KBM-7 (cell line): Measurements from ENCODE around the gene ALG6.
"Not testable (repeated sequence)": the region's sequence is repeated elsewhere in the genome, so short reads cannot be mapped to it uniquely, and the experiment has no call there.

ENCODE experiments used
- DNase-seq: peaks from one replicate; pipeline ENCODE4 v3.0.0-alpha.2; 2015
- in situ Hi-C: fragments of 300-500 bp; cut with MboI; formaldehyde crosslinking; loops from 2 replicates; pipeline ENCODE4 v1.14.3; 2020; ENCODE audit warnings: low sequenced_read_pairs, low pct_unique_long_range_greater_than_20kb, mixed read lengths

ALG6 gene

DNA sequence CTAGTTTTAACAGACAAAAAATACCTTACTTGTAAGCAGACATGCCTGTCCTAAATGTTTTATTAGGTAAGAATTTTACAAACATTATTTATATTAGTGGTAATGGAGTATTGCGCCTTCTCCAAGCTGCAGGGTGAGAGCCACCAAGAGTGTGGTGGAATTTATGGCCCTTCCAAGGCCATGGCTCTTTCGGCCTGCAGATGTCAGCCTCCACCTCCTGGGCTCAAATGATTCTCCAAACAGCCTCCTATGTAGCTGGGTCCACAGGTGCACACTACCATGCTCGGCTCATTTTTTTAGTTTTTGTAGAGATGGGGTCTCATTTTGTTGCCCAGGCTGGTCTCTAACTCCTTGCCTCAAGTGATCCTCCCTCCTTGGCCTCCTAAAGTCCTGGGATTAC lies 99.3 kb downstream of the ALG6 start:
- in situ Hi-C loops, result no loop called here
- no peak for DNase-seq

GRCh38 chr1:63468683-63469082 lies 101.3 kb downstream of the ALG6 start:
- DNase-seq, in situ Hi-C loops: not testable (repeated sequence)

- in situ Hi-C loops, result no loop called here
- no peak for DNase-seq
These were observed 108.3 kb downstream of the ALG6 start for GRCh38 chr1:63475761-63476160.

DNA sequence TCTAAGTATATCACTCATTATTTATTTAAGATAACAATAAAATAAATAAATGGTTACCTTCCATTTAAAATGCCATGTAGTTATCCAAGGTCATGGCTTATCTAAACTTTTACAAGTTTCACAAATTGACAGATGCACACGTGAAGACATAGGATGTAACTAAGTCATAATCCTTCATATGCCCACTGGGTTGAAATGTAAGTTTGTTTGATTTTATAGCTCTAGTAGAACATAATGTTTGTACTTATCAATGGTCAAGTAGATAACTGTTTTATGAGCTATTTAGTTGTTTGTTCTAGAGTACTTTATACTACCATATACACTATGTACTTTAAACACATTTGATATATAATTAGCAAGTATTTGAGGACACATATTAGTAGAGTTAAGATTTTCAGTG lies 112.6 kb downstream of the ALG6 start:
- no peak for DNase-seq
- in situ Hi-C loops, result no loop called here

DNA sequence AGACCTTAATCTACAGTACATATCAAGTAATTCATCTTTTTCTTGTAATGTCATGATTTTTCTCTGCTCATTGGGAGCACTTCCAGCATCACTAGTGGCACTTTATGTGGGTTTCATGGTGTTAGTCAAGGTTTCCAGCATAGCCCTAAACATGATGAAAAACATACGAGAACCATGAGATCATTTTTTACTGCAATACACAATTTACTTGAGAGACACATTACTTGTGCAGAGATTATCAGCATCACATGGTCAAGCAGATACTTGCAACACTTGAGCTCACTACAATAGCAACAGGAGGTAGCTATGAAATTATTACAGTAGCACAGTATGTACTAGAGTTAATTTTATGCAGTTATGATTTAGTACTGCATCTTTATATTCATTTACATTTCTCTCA lies 119.2 kb downstream of the ALG6 start:
- in situ Hi-C loops, result no loop called here
- no peak for DNase-seq

- in situ Hi-C loops, result no loop called here
- DNase-seq, result no peak
These were observed 120.1 kb downstream of the ALG6 start for GRCh38 chr1:63487336-63488065.
